ENCODE results near the gene SRM.

- TF ChIP-seq CTCF (conservative IDR thresholded peaks at IDR 0.05; ENCODE audit: low read length) (no peak), EZH2phosphoT487 (IDR thresholded peaks at IDR 0.05; ENCODE audit: borderline replicate concordance, low read depth, low read length) (no peak)
These were observed 33.8 kb downstream of the SRM start for GRCh38 chr1:11026052-11026451.

All from OCI-LY7 (cell line).